IMR-90 (cell line): ENCODE results near the gene CDNF. TPM values are rescaled to one million over a fixed set of nuclear protein-coding genes. Genes with fewer than 3 reads are reported as not detected.
A peak's percentile ranks its signal among the peaks of the same experiment; 100 is the strongest.

Source experiments
- ATAC-seq: fragments of 200-7000 bp; cut with Tn5 transposase; 2 replicates; pipeline ENCODE4 v1.9.1; 2020; ENCODE audit warnings: low read depth, mild to moderate bottlenecking, moderate library complexity
- BruUV-seq: library from RNA; stranded (reverse); fragments of 400-500 nt; replicated peaks from 2 replicates; lab custom pipeline; 2021; lab: Mats Ljungman, UMichigan
- CTCF ChIA-PET: fragments of 300-600 bp; formaldehyde crosslinking; extraction: SDS; loops from one replicate; lab custom pipeline; 2021; ENCODE audit warnings: antibody characterized with exemption; lab: Yijun Ruan, JAX
- POLR2A ChIA-PET: fragments of 300-600 bp; sonication (Branson Sonifier 250); formaldehyde crosslinking; loops from one replicate; lab custom pipeline; 2022; ENCODE audit warnings: antibody characterized with exemption; ENCODE audit not compliant: unreplicated experiment; lab: Charles Lee
- DNase-seq: peaks from one replicate; pipeline ENCODE4 v3.0.0; 2013
- H2AFZ ChIP-seq: replicated peaks from 2 replicates; pipeline ENCODE3; 2013; ENCODE audit warnings: low read length, mild to moderate bottlenecking; ENCODE audit not compliant: poor library complexity
- H2AK5ac ChIP-seq: 2 replicates; pipeline ENCODE4 v1.6.1; 2013; ENCODE audit warnings: low read depth, low read length, inconsistent platforms
- H2AK9ac ChIP-seq: replicated peaks from 2 replicates; pipeline ENCODE3; 2013; ENCODE audit warnings: mild to moderate bottlenecking, low read depth, low read length, moderate library complexity; ENCODE audit not compliant: poor library complexity
- H2BK120ac ChIP-seq: 2 replicates; pipeline ENCODE4 v1.6.1; 2013; ENCODE audit warnings: low read depth, low read length, inconsistent platforms
- H2BK15ac ChIP-seq: 3 replicates; pipeline ENCODE4 v1.6.1; 2013; ENCODE audit warnings: low read depth, low read length, inconsistent platforms
- H2BK20ac ChIP-seq: 2 replicates; pipeline ENCODE4 v1.6.1; 2013; ENCODE audit warnings: low read depth, mild to moderate bottlenecking, inconsistent platforms, low read length, moderate library complexity
- H2BK5ac ChIP-seq: 2 replicates; pipeline ENCODE4 v1.6.1; 2013; ENCODE audit warnings: mild to moderate bottlenecking, low read depth, low read length, inconsistent platforms; ENCODE audit not compliant: poor library complexity, severe bottlenecking
- H3K14ac ChIP-seq: replicated peaks from 2 replicates; pipeline ENCODE4 v1.6.1; 2013; ENCODE audit warnings: low read depth, low read length, inconsistent platforms
- H3K18ac ChIP-seq: 2 replicates; pipeline ENCODE4 v1.6.1; 2013; ENCODE audit warnings: low read depth, low read length, control low read depth
- H3K23ac ChIP-seq: 2 replicates; pipeline ENCODE4 v1.6.1; 2013; ENCODE audit warnings: low read depth, low read length, inconsistent platforms
- H3K27ac ChIP-seq: 2 replicates; pipeline ENCODE4 v1.5.1; 2013; ENCODE audit warnings: mild to moderate bottlenecking, control low read depth, low read length; ENCODE audit not compliant: insufficient read depth
- H3K27me3 ChIP-seq: 2 replicates; pipeline ENCODE4 v1.6.1; 2013; ENCODE audit warnings: low read length; ENCODE audit not compliant: control insufficient read depth, insufficient read depth
- H3K36me3 ChIP-seq: 2 replicates; pipeline ENCODE4 v1.6.1; 2013; ENCODE audit warnings: low read length, mixed read lengths; ENCODE audit not compliant: control insufficient read depth, insufficient read depth
- H3K4ac ChIP-seq: 2 replicates; pipeline ENCODE4 v1.6.1; 2013; ENCODE audit warnings: low read depth, low read length, inconsistent platforms
- H3K4me1 ChIP-seq: 2 replicates; pipeline ENCODE4 v1.6.1; 2013; ENCODE audit warnings: low read length, mixed read lengths; ENCODE audit not compliant: control insufficient read depth, insufficient read depth
- H3K4me2 ChIP-seq: 2 replicates; pipeline ENCODE4 v1.6.1; 2013; ENCODE audit warnings: low read depth, mild to moderate bottlenecking, control low read depth, low read length, moderate library complexity
- H3K4me3 ChIP-seq: 2 replicates; pipeline ENCODE4 v1.5.1; 2013; ENCODE audit warnings: low read depth, mild to moderate bottlenecking, control low read depth, low read length, moderate library complexity; ENCODE audit not compliant: insufficient read depth
- H3K56ac ChIP-seq: 2 replicates; pipeline ENCODE4 v1.6.1; 2013; ENCODE audit warnings: low read length, inconsistent platforms; ENCODE audit not compliant: insufficient read depth; ENCODE audit errors: extremely low read depth
- H3K79me1 ChIP-seq, 2 experiments: 2 replicates each; pipeline ENCODE4 v1.6.1; 2013; ENCODE audit warnings: low read length in 2 of 2, inconsistent platforms in 1 of 2, low read depth in 1 of 2
- H3K9ac ChIP-seq: 2 replicates; pipeline ENCODE4 v1.6.1; 2013; ENCODE audit warnings: low read depth, low read length, control low read depth
- H3K9me1 ChIP-seq: 2 replicates; pipeline ENCODE4 v1.6.1; 2013; ENCODE audit warnings: low read length, inconsistent platforms; ENCODE audit not compliant: insufficient read depth
- H3K9me3 ChIP-seq: 2 replicates; pipeline ENCODE4 v1.6.1; 2013; ENCODE audit warnings: low read length; ENCODE audit not compliant: control insufficient read depth, insufficient read depth
- H4K20me1 ChIP-seq: 2 replicates; pipeline ENCODE4 v1.6.1; 2013; ENCODE audit warnings: low read length, inconsistent platforms; ENCODE audit not compliant: insufficient read depth
- H4K5ac ChIP-seq: 2 replicates; pipeline ENCODE4 v1.6.1; 2013; ENCODE audit warnings: mild to moderate bottlenecking, low read depth, low read length, control low read depth
- H4K8ac ChIP-seq, 2 experiments: 2 replicates each; pipeline ENCODE4 v1.6.1; 2013; ENCODE audit warnings: low read depth in 2 of 2, low read length in 2 of 2, control low read depth in 1 of 2, inconsistent platforms in 1 of 2
- H4K91ac ChIP-seq: 2 replicates; pipeline ENCODE4 v1.6.1; 2013; ENCODE audit warnings: low read depth, low read length, inconsistent platforms; ENCODE audit not compliant: insufficient read depth
- MAFK ChIP-seq: IDR thresholded peaks from 2 replicates; pipeline ENCODE4 v1.6.1; 2012; ENCODE audit warnings: low read depth, low read length, improper control_type of control experiment
- WGBS, 2 experiments: methylation state at CpG; one replicate each; pipeline versions ENCODE4 v1.1.5 to v1.1.7; 2013; ENCODE audit warnings: missing lambda C conversion rate in 2 of 2; ENCODE audit not compliant: insufficient read length in 1 of 2; ENCODE audit errors: extremely low coverage in 2 of 2; 5-methylcytosine and 5-hydroxymethylcytosine counted together
- dilution Hi-C: fragments of 300-500 bp; cut with HindIII; formaldehyde crosslinking; loops from one replicate; pipeline ENCODE4 v1.14.3; 2018; ENCODE audit warnings: low sequenced_read_pairs; ENCODE audit not compliant: unreplicated experiment
- in situ Hi-C: fragments of 300-500 bp; cut with MboI; formaldehyde crosslinking; loops from 3 replicates; pipeline ENCODE4 v1.14.3; 2019; ENCODE audit warnings: low sequenced_read_pairs, inconsistent platforms, mixed read lengths
- intact Hi-C: fragments of 100-400 bp; cut with micrococcal nuclease; formaldehyde crosslinking; loops from 2 replicates; pipeline ENCODE4 v1.10.0; 2022
- polyA plus RNA-seq, 3 experiments: library from polyadenylated mRNA; depleted of rRNA; stranded (reverse); fragments of >200 nt; gene quantifications; 2 replicates each; pipeline ENCODE4 v1.2.3, GENCODE V29; 2012; ENCODE audit warnings: low replicate concordance in 1 of 3
- total RNA-seq: library from RNA; depleted of rRNA; stranded (reverse); fragments of >200 nt; gene quantifications from 2 replicates; pipeline ENCODE4 v1.2.3, GENCODE V29; 2012
- TF ChIP-seq, protein P1 (sequence below): fragments of 150-350 bp; IDR thresholded peaks from 2 replicates; pipeline ENCODE4 v1.6.1; 2017; ENCODE audit warnings: mild to moderate bottlenecking, antibody characterized with exemption, low read length, low read depth
- TF ChIP-seq, protein P2 (sequence below): fragments of 150-350 bp; IDR thresholded peaks from 2 replicates; pipeline ENCODE4 v1.6.1; 2016; ENCODE audit warnings: low read depth, mild to moderate bottlenecking, low read length, moderate library complexity, borderline replicate concordance

Gene CDNF
- total and polyA plus RNA-seq, 2 of the 4 experiments (the other 2 are of a cell fraction) = 0.72 to 1.3 TPM

DNA sequence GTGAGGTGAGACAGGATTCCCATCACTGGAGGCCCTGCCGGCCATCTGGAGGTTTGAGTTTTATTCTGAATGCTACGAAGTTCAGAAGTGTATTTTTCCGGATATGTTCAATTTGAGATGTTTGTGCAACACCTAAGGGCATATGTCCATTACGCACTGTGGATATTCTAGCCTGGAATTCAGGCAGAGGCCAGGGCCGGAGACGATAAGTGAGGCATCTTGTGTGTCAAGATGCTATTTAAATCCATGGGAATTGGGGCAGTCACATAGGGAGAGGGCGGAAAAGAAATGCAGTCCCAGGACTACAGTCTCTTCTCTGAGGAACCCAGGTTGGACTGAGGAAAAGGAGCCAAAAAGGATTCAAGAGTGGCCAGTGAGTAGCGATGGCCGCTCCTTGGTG lies 38.9 kb upstream of the CDNF start:
- Histone ChIP-seq H2BK15ac (no peak overlapping the region), H3K9me3 (no peaks in the 10 kb centered on the region), H3K4ac (peak overlapping the region; percentile 11; the same call in 1 of the 2 replicates), H3K27me3 (no peaks in the 10 kb centered on the region), H2AFZ (no peak overlapping the region), H2AK5ac (no peak overlapping the region; the same call in 1 of the 2 replicates), H3K23ac (peak overlapping the region; percentile 82; the same call in 1 of the 2 replicates), H3K4me2 (peak overlapping the region; percentile 86), H3K4me1 (peaks cover 12% of the 10 kb centered on the region), H4K91ac (no peak overlapping the region), H2BK120ac (no peak overlapping the region), H4K20me1 (peaks cover 9% of the 10 kb centered on the region; the same call in 1 of the 2 replicates), H4K5ac (no peak overlapping the region), H2AK9ac (peak overlapping the region; percentile 69), H3K18ac (no peak overlapping the region), H3K79me1 (peaks cover 30 to 50% of the 10 kb centered on the region in 2 experiments), H3K9me1 (peaks cover 12% of the 10 kb centered on the region), H3K9ac (peak overlapping the region; percentile 80), H2BK5ac (no peak overlapping the region), H4K8ac (peak overlapping the region in 1 of 2 experiments; percentile 22; a peak in 1 of 4 replicates), H3K4me3 (no peak overlapping the region), H3K56ac (no peak overlapping the region), H3K36me3 (no peaks in the 10 kb centered on the region), H2BK20ac (no peak overlapping the region), H3K27ac (peak overlapping the region; percentile 17; the same call in 1 of the 2 replicates), H3K14ac (no peak overlapping the region; the same call in 1 of the 2 replicates)
- 91% methylated on average over 7 of the region's 9 CpGs; no CpG with 5 or more reads in 1 of the 2 experiments for WGBS, 2 experiments
- intact Hi-C loops = loop anchor here (10.0 kb wide), 1 partner anchor 228 kb away; no protein-coding TSS in a partner anchor
- in situ Hi-C loops = no loop called here
- no peak for DNase-seq
- BruUV-seq = no TSS peak
- ChIA-PET CTCF (no interaction called here), POLR2A (no interaction called here)
- no peak for ATAC-seq
- dilution Hi-C loops = no loop called here
- no peak for TF ChIP-seq MAFK
- TF ChIP-seq, protein P1, sequence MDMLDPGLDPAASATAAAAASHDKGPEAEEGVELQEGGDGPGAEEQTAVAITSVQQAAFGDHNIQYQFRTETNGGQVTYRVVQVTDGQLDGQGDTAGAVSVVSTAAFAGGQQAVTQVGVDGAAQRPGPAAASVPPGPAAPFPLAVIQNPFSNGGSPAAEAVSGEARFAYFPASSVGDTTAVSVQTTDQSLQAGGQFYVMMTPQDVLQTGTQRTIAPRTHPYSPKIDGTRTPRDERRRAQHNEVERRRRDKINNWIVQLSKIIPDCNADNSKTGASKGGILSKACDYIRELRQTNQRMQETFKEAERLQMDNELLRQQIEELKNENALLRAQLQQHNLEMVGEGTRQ = no peak
- TF ChIP-seq, protein P2, sequence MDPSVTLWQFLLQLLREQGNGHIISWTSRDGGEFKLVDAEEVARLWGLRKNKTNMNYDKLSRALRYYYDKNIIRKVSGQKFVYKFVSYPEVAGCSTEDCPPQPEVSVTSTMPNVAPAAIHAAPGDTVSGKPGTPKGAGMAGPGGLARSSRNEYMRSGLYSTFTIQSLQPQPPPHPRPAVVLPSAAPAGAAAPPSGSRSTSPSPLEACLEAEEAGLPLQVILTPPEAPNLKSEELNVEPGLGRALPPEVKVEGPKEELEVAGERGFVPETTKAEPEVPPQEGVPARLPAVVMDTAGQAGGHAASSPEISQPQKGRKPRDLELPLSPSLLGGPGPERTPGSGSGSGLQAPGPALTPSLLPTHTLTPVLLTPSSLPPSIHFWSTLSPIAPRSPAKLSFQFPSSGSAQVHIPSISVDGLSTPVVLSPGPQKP = no peak
